Keratinocyte (primary cell): ENCODE results near the gene SERPINA10. TPM values are rescaled to one million over a fixed set of nuclear protein-coding genes. Genes with fewer than 3 reads are reported as not detected.

Experiments used
- DNase-seq: peaks from one replicate; pipeline ENCODE4 v3.0.0-alpha.2; 2011; ENCODE audit warnings: low read depth, missing footprints, low spot score
- FAIRE-seq: peaks from 2 replicates; lab custom pipeline; 2011; peaks lifted over from hg19 to GRCh38; lab: Jason Lieb, UNC
- H2AFZ ChIP-seq: 2 replicates; pipeline ENCODE4 v1.6.0; 2012; ENCODE audit warnings: low read length, control low read depth, inconsistent platforms; ENCODE audit not compliant: control insufficient read depth
- H3K27ac ChIP-seq: 2 replicates; pipeline ENCODE4 v1.5.1; 2011; ENCODE audit warnings: low read length; ENCODE audit not compliant: control insufficient read depth, insufficient read depth
- H3K27me3 ChIP-seq: 3 replicates; pipeline ENCODE4 v1.6.0; 2011; ENCODE audit warnings: low read length; ENCODE audit not compliant: control insufficient read depth, insufficient read depth; ENCODE audit errors: extremely low read depth
- H3K36me3 ChIP-seq, 2 experiments: 2 replicates in 1 of 2; 3 replicates in 1 of 2; pipeline ENCODE4 v1.5.1; 2011; ENCODE audit warnings: low read length in 2 of 2, mild to moderate bottlenecking in 1 of 2; ENCODE audit not compliant: control insufficient read depth in 2 of 2, insufficient read depth in 2 of 2; ENCODE audit errors: extremely low read depth in 1 of 2
- H3K4me1 ChIP-seq: 3 replicates; pipeline ENCODE4 v1.5.1; 2011; ENCODE audit warnings: low read length; ENCODE audit not compliant: control insufficient read depth, insufficient read depth; ENCODE audit errors: extremely low read depth
- H3K4me2 ChIP-seq: 3 replicates; pipeline ENCODE4 v1.6.0; 2011; ENCODE audit warnings: low read depth, low read length; ENCODE audit not compliant: control insufficient read depth, insufficient read depth; ENCODE audit errors: extremely low read depth
- H3K4me3 ChIP-seq, 3 experiments: fragments of 200-600 bp in 1 of 3; sonication (generic) in 1 of 3; 2 replicates in 2 of 3; 3 replicates in 1 of 3; pipeline ENCODE4 v1.5.1; 2011 to 2016; ENCODE audit warnings: low read length in 3 of 3, mild to moderate bottlenecking in 3 of 3, control low read depth in 2 of 3, inconsistent platforms in 1 of 3, low read depth in 1 of 3, mixed read lengths in 1 of 3, mixed run types in 1 of 3, moderate library complexity in 1 of 3; ENCODE audit not compliant: control insufficient read depth in 2 of 3, insufficient read depth in 2 of 3; ENCODE audit errors: extremely low read depth in 1 of 3
- H3K79me2 ChIP-seq: 2 replicates; pipeline ENCODE4 v1.6.0; 2012; ENCODE audit warnings: low read length; ENCODE audit not compliant: control insufficient read depth, insufficient read depth
- H3K9ac ChIP-seq: 3 replicates; pipeline ENCODE4 v1.6.0; 2011; ENCODE audit warnings: low read length; ENCODE audit not compliant: control insufficient read depth, insufficient read depth; ENCODE audit errors: extremely low read depth
- H3K9me1 ChIP-seq: 3 replicates; pipeline ENCODE4 v1.6.0; 2011; ENCODE audit warnings: low read length; ENCODE audit not compliant: control insufficient read depth, insufficient read depth; ENCODE audit errors: extremely low read depth
- H3K9me3 ChIP-seq: 2 replicates; pipeline ENCODE4 v1.5.1; 2012; ENCODE audit warnings: low read depth, low read length; ENCODE audit not compliant: control insufficient read depth
- H4K20me1 ChIP-seq: 3 replicates; pipeline ENCODE4 v1.6.0; 2011; ENCODE audit warnings: low read length; ENCODE audit not compliant: control insufficient read depth, insufficient read depth; ENCODE audit errors: extremely low read depth
- CTCF ChIP-seq, 3 experiments: IDR thresholded peaks in 1 of 3; conservative IDR thresholded peaks in 1 of 3; optimal IDR thresholded peaks in 1 of 3; 2 replicates in 2 of 3; 3 replicates in 1 of 3; pipeline versions ENCODE3 to v1.5.1; 2011; ENCODE audit warnings: low read length in 3 of 3, mild to moderate bottlenecking in 3 of 3, moderate library complexity in 2 of 3, control low read depth in 1 of 3, inconsistent platforms in 1 of 3; ENCODE audit not compliant: insufficient read depth in 2 of 3; ENCODE audit errors: extremely low read depth in 1 of 3
- EZH2 ChIP-seq: IDR thresholded peaks from one replicate; pipeline ENCODE4 v1.6.1; 2012; ENCODE audit warnings: inconsistent platforms, mild to moderate bottlenecking, low read length, moderate library complexity
- dilution Hi-C: fragments of 300-500 bp; cut with MboI; formaldehyde crosslinking; loops from one replicate; pipeline ENCODE4 v1.7.0; 2020; ENCODE audit warnings: low sequenced_read_pairs; ENCODE audit not compliant: extremely low pct_ligation_motif_present
- polyA plus RNA-seq, 5 experiments: library from polyadenylated mRNA; depleted of rRNA in 3 of 5; stranded (reverse) in 3 of 5; stranded (forward) in 1 of 5; unstranded in 1 of 5; fragments of >200 nt; gene quantifications; 1 replicate in 1 of 5; 2 replicates in 3 of 5; 3 replicates in 1 of 5; pipeline versions ENCODE4 v1.2.1 to v1.2.3, GENCODE V29; 2011 to 2012; ENCODE audit warnings: missing spikeins in 2 of 5, low read depth in 1 of 5, low replicate concordance in 1 of 5

SERPINA10 gene
- polyA plus RNA-seq, 1 donor (not counting 4 experiments of a cell fraction or from before 2014, with no cell fraction given): not detected

- Histone ChIP-seq H3K4me2 (no peak overlapping the region), H3K4me1 (peaks cover 21% of the 10 kb centered on the region), H3K4me3 (no peak overlapping the region), H3K36me3 (no peaks in the 10 kb centered on the region), H3K27me3 (no peaks in the 10 kb centered on the region), H4K20me1 (no peaks in the 10 kb centered on the region), H3K9me3 (no peaks in the 10 kb centered on the region), H2AFZ (no peak overlapping the region), H3K79me2 (no peaks in the 10 kb centered on the region), H3K9me1 (no peaks in the 10 kb centered on the region), H3K9ac (no peak overlapping the region), H3K27ac (no peak overlapping the region)
- no peak for DNase-seq
- no peak for TF ChIP-seq EZH2
- no peak for TF ChIP-seq CTCF (optimal IDR thresholded peaks at IDR 0.05 in 1 of 3, IDR thresholded peaks at IDR 0.05 in 1 of 3, conservative IDR thresholded peaks at IDR 0.05 in 1 of 3; ENCODE audit: extremely low read depth in 1 of 3, insufficient read depth in 2 of 3, low read length in 3 of 3)
- no peak for FAIRE-seq
- dilution Hi-C loops: no loop called here
These were observed 45.0 kb upstream of the SERPINA10 start for GRCh38 chr14:94338023-94338422.

- Histone ChIP-seq H4K20me1 (no peaks in the 10 kb centered on the region), H3K79me2 (no peaks in the 10 kb centered on the region), H3K4me3 (no peak overlapping the region), H3K4me2 (no peak overlapping the region), H2AFZ (no peak overlapping the region), H3K9me3 (no peaks in the 10 kb centered on the region), H3K9ac (no peak overlapping the region), H3K36me3 (no peaks in the 10 kb centered on the region), H3K9me1 (no peaks in the 10 kb centered on the region), H3K27me3 (no peaks in the 10 kb centered on the region), H3K4me1 (peaks cover 13% of the 10 kb centered on the region), H3K27ac (no peak overlapping the region)
- DNase-seq (no peak), FAIRE-seq (peak; percentile 52)
- TF ChIP-seq EZH2 (no peak), CTCF (optimal IDR thresholded peaks at IDR 0.05 in 1 of 3, IDR thresholded peaks at IDR 0.05 in 1 of 3, conservative IDR thresholded peaks at IDR 0.05 in 1 of 3; ENCODE audit: extremely low read depth in 1 of 3, insufficient read depth in 2 of 3, low read length in 3 of 3) (no peak)
- dilution Hi-C loops: no loop called here
These were observed 44.2 kb upstream of the SERPINA10 start for GRCh38 chr14:94337274-94337673.
